HepG2 (cell line): ENCODE data around the gene MAP3K2. TPM values are rescaled to one million over a fixed set of nuclear protein-coding genes. Genes with fewer than 3 reads are reported as not detected.

Source experiments
- CERS6 ChIP-seq: sonication (generic); formaldehyde crosslinking; IDR thresholded peaks from 2 replicates; pipeline ENCODE4 v1.5.0; 2020; ENCODE audit warnings: missing genetic modification reagents
- EEA1 ChIP-seq: sonication (generic); formaldehyde crosslinking; IDR thresholded peaks from 2 replicates; pipeline ENCODE4 v1.5.1; 2020; ENCODE audit warnings: mild to moderate bottlenecking, missing genetic modification reagents, borderline replicate concordance
- NAIF1 ChIP-seq: sonication (generic); formaldehyde crosslinking; IDR thresholded peaks from 2 replicates; pipeline ENCODE4 v1.5.0; 2020; ENCODE audit warnings: mild to moderate bottlenecking, missing genetic modification reagents, borderline replicate concordance
- ZNF407 ChIP-seq: sonication (generic); formaldehyde crosslinking; IDR thresholded peaks from one replicate; pipeline ENCODE4 v1.5.1; 2020; ENCODE audit warnings: mild to moderate bottlenecking, missing genetic modification reagents; ENCODE audit errors: not compliant biosample characterization
- ZUFSP ChIP-seq: sonication (generic); formaldehyde crosslinking; IDR thresholded peaks from 2 replicates; pipeline ENCODE4 v1.9.0; 2021; ENCODE audit warnings: missing genetic modification reagents, mild to moderate bottlenecking, borderline replicate concordance
- polyA plus RNA-seq, 8 experiments: library from polyadenylated mRNA; depleted of rRNA in 3 of 8; stranded (reverse) in 7 of 8; unstranded in 1 of 8; fragments of >200 nt; fragmentation: Illumina TruSeq in 4 of 8; extraction: Trizol in 4 of 8; gene quantifications; 2 replicates each; pipeline versions ENCODE4 v1.2.1 to v1.2.3, GENCODE V29; 2011 to 2016; ENCODE audit warnings: low read depth in 4 of 8, missing spikeins in 1 of 8, mixed read lengths in 1 of 8; ENCODE audit not compliant: insufficient read depth in 1 of 8
- total RNA-seq, 5 experiments: library from RNA; depleted of rRNA; stranded (reverse); fragments of >200 nt; fragmentation: Illumina TruSeq; extraction: Trizol; gene quantifications; 2 replicates each; pipeline ENCODE4 v1.2.3, GENCODE V29; 2016; ENCODE audit warnings: low read depth in 1 of 5
- TF ChIP-seq, protein P1 (sequence below): sonication (generic); formaldehyde crosslinking; IDR thresholded peaks from 2 replicates; pipeline ENCODE4 v1.8.1; 2023; ENCODE audit warnings: mild to moderate bottlenecking, moderate library complexity, missing genetic modification reagents

MAP3K2 gene
- total and polyA plus RNA-seq, 2 of the 13 experiments (the other 11 are each of a cell fraction or from before 2014, with no cell fraction given), result 12.2 to 37.2 TPM

DNA sequence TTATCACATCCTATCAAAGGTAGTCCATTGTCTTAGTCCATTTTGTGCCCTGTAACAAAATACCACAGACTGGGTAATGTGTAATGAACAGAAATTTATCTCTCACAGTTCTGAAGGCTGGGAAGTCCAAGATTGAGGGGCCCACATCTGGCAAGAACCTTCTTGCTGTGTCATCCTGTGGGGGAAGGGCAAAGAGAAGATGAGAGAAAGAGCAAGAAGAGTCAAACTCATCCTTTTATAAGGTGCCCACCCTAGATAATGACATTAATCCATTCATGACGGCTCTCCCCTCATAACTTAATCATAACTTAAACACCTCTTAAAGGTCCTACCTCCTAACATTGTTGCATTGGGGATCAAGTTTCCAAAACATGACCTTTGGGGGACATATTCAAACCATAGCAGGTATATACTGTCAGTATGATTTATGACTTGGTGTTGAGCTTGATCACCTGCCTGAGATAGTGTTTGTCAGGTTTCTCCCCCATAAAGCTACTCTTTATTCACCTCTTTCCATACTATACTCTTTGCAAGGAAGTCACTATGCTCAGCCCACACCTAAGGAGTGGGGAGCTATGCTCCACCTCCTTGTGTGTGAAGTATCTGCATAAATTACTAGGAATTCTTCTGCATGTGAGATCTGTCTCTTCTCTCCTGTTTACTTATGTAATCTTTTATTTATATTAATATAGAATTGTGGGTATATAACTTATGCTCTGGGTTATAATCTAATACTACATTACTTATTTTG, 5.2 kb upstream of the MAP3K2 start (continued):
- no peak for TF ChIP-seq ZUFSP (CRISPR knock-in tag)
- TF ChIP-seq EEA1, result no peak
- TF ChIP-seq ZNF407, result no peak
- TF ChIP-seq, protein P1, sequence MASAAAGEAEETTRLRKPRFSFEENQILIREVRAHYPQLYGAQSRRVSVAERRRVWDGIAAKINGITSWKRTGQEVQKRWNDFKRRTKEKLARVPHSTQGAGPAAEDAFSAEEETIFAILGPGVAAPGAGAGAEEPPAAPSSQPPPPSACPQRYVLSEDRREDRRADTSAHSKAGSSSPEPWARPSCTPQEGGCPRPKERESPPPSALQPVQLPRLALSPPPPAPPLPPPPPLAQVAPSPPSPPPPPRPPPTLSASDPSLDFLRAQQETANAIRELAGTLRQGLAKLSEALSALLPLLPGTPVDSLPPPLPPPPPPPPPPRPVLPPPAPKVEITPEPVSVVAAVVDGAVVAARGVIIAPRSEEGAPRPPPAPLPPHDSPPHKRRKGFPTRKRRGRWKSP, result no peak
- no peak for TF ChIP-seq CERS6
- no peak for TF ChIP-seq NAIF1 (CRISPR knock-in tag)
